Gastrocnemius medialis (tissue), 4 donors: ENCODE data around the gene CXCR4. TPM values are rescaled to one million over a fixed set of nuclear protein-coding genes. Genes with fewer than 3 reads are reported as not detected.

ENCODE experiments used
- ATAC-seq, 2 donors: fragments of 150-250 bp; one replicate each; pipeline ENCODE4 v1.9.1; 2016
- DNase-seq, 2 donors: peaks; one replicate each; pipeline ENCODE4 v3.0.0-alpha.2; 2019
- H3K27ac ChIP-seq, 4 donors: fragments of 200-600 bp; sonication (generic); 1 replicate in 1 of 4; 2 replicates in 3 of 4; pipeline ENCODE4 v1.5.1; 2016 to 2018; ENCODE audit warnings: mild to moderate bottlenecking in 2 of 4, moderate library complexity in 1 of 4
- H3K27me3 ChIP-seq, 3 donors: fragments of 200-600 bp; sonication (generic) in 2 of 3; 1 replicate in 1 of 3; 2 replicates in 2 of 3; pipeline versions ENCODE4 v1.5.1 to v1.6.0; 2016 to 2019; ENCODE audit warnings: mild to moderate bottlenecking in 1 of 3, moderate library complexity in 1 of 3
- H3K36me3 ChIP-seq, 2 donors: fragments of 200-600 bp; sonication (generic) in 1 of 2; one replicate each; pipeline ENCODE4 v1.5.1; 2017 to 2018
- H3K4me1 ChIP-seq, 2 donors: fragments of 200-600 bp; sonication (generic) in 1 of 2; one replicate each; pipeline ENCODE4 v1.5.1; 2016 to 2017; ENCODE audit warnings: mild to moderate bottlenecking in 2 of 2
- H3K4me3 ChIP-seq, 4 donors: fragments of 200-600 bp; sonication (generic) in 3 of 4; 1 replicate in 1 of 4; 2 replicates in 3 of 4; pipeline ENCODE4 v1.5.1; 2016 to 2019; ENCODE audit warnings: mild to moderate bottlenecking in 2 of 4
- H3K9me3 ChIP-seq, 3 donors: fragments of 200-600 bp; sonication (generic) in 2 of 3; 1 replicate in 1 of 3; 2 replicates in 2 of 3; pipeline ENCODE4 v1.5.1; 2016 to 2019
- CTCF ChIP-seq, 5 experiments: fragments of 450-650 bp in 3 of 5; fragments of 200-600 bp in 2 of 5; sonication (generic) in 2 of 5; IDR thresholded peaks in 4 of 5; conservative IDR thresholded peaks in 1 of 5; 1 replicate in 4 of 5; 2 replicates in 1 of 5; pipeline ENCODE4 v1.5.1; 2016 to 2019; ENCODE audit warnings: antibody characterized with exemption in 5 of 5, mild to moderate bottlenecking in 3 of 5, moderate library complexity in 3 of 5
- POLR2A ChIP-seq, 2 donors: fragments of 450-650 bp; IDR thresholded peaks; one replicate each; pipeline ENCODE4 v1.6.1; 2017; ENCODE audit warnings: antibody characterized with exemption in 2 of 2, mild to moderate bottlenecking in 2 of 2, moderate library complexity in 2 of 2
- in situ Hi-C, 4 donors: fragments of 200-750 bp; cut with MboI; loops; one replicate each; pipeline versions ENCODE4 v1.15.0 to v1.8.0; 2017; ENCODE audit warnings: low sequenced_read_pairs in 4 of 4
- intact Hi-C: fragments of 100-400 bp; cut with DNase I; formaldehyde crosslinking; loops from one replicate; pipeline ENCODE4 v1.15.1; 2023; ENCODE audit warnings: low total_unique reads
- total RNA-seq, 4 donors: library from RNA; depleted of rRNA; stranded (reverse); fragments of >200 nt; gene quantifications; one replicate each; pipeline versions ENCODE4 v1.1.0 to v1.2.3, GENCODE V29; 2016

CXCR4 gene
- total RNA-seq, 4 donors from 2014 or later = 2.5 to 6.6 (median 4.0) TPM

- in situ Hi-C loops = no loop called here
- no peaks in the 10 kb centered on the region for H3K9me3 ChIP-seq
- H3K4me1 ChIP-seq = no peaks in the 10 kb centered on the region
- no peak overlapping the region for H3K27ac ChIP-seq
- no peak overlapping the region for H3K4me3 ChIP-seq
- no peaks in the 10 kb centered on the region for H3K36me3 ChIP-seq
- H3K27me3 ChIP-seq = no peaks in the 10 kb centered on the region
- no peak for TF ChIP-seq CTCF (IDR thresholded peaks at IDR 0.05 in 4 of 5, conservative IDR thresholded peaks at IDR 0.05 in 1 of 5)
- no peak for TF ChIP-seq POLR2A (IDR thresholded peaks at IDR 0.05)
- no peak for DNase-seq
- ATAC-seq = no peak
- intact Hi-C loops = no loop called here
Measured at GRCh38 chr2:136086253-136087016, 31.5 kb downstream of the CXCR4 start.

GRCh38 chr2:136085453-136086209, 32.3 kb downstream of the CXCR4 start:
- ATAC-seq = no peak
- no peak for DNase-seq
- Histone ChIP-seq H3K4me3 (no peak overlapping the region), H3K27ac (no peak overlapping the region), H3K27me3 (no peaks in the 10 kb centered on the region), H3K9me3 (no peaks in the 10 kb centered on the region), H3K4me1 (no peaks in the 10 kb centered on the region), H3K36me3 (no peaks in the 10 kb centered on the region)
- in situ Hi-C loops (no loop called here), intact Hi-C loops (no loop called here)
- TF ChIP-seq CTCF (IDR thresholded peaks at IDR 0.05 in 4 of 5, conservative IDR thresholded peaks at IDR 0.05 in 1 of 5) (no peak), POLR2A (IDR thresholded peaks at IDR 0.05) (no peak)

- H3K4me1 ChIP-seq = no peaks in the 10 kb centered on the region
- ATAC-seq = no peak
- in situ Hi-C loops (no loop called here), intact Hi-C loops (no loop called here)
- no peaks in the 10 kb centered on the region for H3K36me3 ChIP-seq
- no peak for DNase-seq
- H3K4me3 ChIP-seq = no peak overlapping the region
- no peaks in the 10 kb centered on the region for H3K9me3 ChIP-seq
- no peaks in the 10 kb centered on the region for H3K27me3 ChIP-seq
- no peak for TF ChIP-seq POLR2A (IDR thresholded peaks at IDR 0.05)
- no peak for TF ChIP-seq CTCF (IDR thresholded peaks at IDR 0.05 in 4 of 5, conservative IDR thresholded peaks at IDR 0.05 in 1 of 5)
- H3K27ac ChIP-seq = no peak overlapping the region
Measured at GRCh38 chr2:136081582-136082210, 36.3 kb downstream of the CXCR4 start.

GRCh38 chr2:136080114-136080513, 37.8 kb downstream of the CXCR4 start:
- DNase-seq (no peak), ATAC-seq (no peak)
- in situ Hi-C loops (no loop called here), intact Hi-C loops (no loop called here)
- H3K4me3 ChIP-seq = no peak overlapping the region
- no peaks in the 10 kb centered on the region for H3K4me1 ChIP-seq
- no peak overlapping the region for H3K27ac ChIP-seq
- H3K27me3 ChIP-seq = no peaks in the 10 kb centered on the region
- no peaks in the 10 kb centered on the region for H3K36me3 ChIP-seq
- no peaks in the 10 kb centered on the region for H3K9me3 ChIP-seq
- no peak for TF ChIP-seq CTCF (IDR thresholded peaks at IDR 0.05 in 4 of 5, conservative IDR thresholded peaks at IDR 0.05 in 1 of 5)
- TF ChIP-seq POLR2A (IDR thresholded peaks at IDR 0.05) = no peak
